ENCODE measurements around the gene OGDHL. TPM values are rescaled to one million over a fixed set of nuclear protein-coding genes. Genes with fewer than 3 reads are reported as not detected.
A peak's percentile ranks its signal among the peaks of the same experiment; 100 is the strongest.

Gene OGDHL
- 0.24 TPM for polyA plus RNA-seq (2013, experiment 1 of 2)
- polyA plus RNA-seq (2013, experiment 2 of 2): 0.24 TPM

- no peak within 1 kb of the TSS for H2BK120ac ChIP-seq (ENCODE audit: low read depth, low read length)
- no peak within 1 kb of the TSS for H2BK5ac ChIP-seq (ENCODE audit: low read length)
- no peak within 1 kb of the TSS for H3K14ac ChIP-seq (ENCODE audit: low read length)
- no peak within 1 kb of the TSS for H4K8ac ChIP-seq (ENCODE audit: low read depth, low read length)
- H3K79me1 ChIP-seq (ENCODE audit: low read depth, low read length): no peaks in the 10 kb centered on the region
- peak within 1 kb of the TSS; percentile 80 for H3K23ac ChIP-seq (ENCODE audit: low read depth, low read length, poor library complexity)
- H3K4me2 ChIP-seq (ENCODE audit: insufficient read depth, low read length, poor library complexity, severe bottlenecking): peak within 1 kb of the TSS; percentile 92
- no peak within 1 kb of the TSS for H2BK15ac ChIP-seq (ENCODE audit: low read length)
- H2BK12ac ChIP-seq (ENCODE audit: low read length): no peak within 1 kb of the TSS
- H3K36me3 ChIP-seq (replicated peaks in 1 of 2; ENCODE audit: control insufficient read depth in 2 of 2, insufficient read depth in 2 of 2, low read length in 2 of 2): no peaks in the 10 kb centered on the region
- DNase-seq (ENCODE audit: low spot score): peak; percentile 83
- peak within 1 kb of the TSS; percentile 13 for H3K9ac ChIP-seq (ENCODE audit: low read depth, low read length, poor library complexity)
- H2AK5ac ChIP-seq (ENCODE audit: low read depth, low read length): no peak within 1 kb of the TSS
- H3K4me1 ChIP-seq (ENCODE audit: control insufficient read depth in 2 of 2, insufficient read depth in 1 of 2, low read depth in 1 of 2, low read length in 2 of 2): peaks cover 2 to 3% of the 10 kb centered on the region in 2 donors
- H3K27me3 ChIP-seq (ENCODE audit: control insufficient read depth in 3 of 3, insufficient read depth in 3 of 3, low read depth in 1 of 3, low read length in 3 of 3): peaks cover 0 to 18% (median 14%) of the 10 kb centered on the region in 3 experiments
- peak within 1 kb of the TSS; percentile 99 for H2AFZ ChIP-seq (ENCODE audit: low read length)
- H3K4me3 ChIP-seq (ENCODE audit: low read length in 2 of 2): peak within 1 kb of the TSS; percentile 73 to 86
- H3K4ac ChIP-seq (ENCODE audit: low read length): no peak within 1 kb of the TSS
- no peak within 1 kb of the TSS for H3K27ac ChIP-seq (replicated peaks; ENCODE audit: low read length)
- no peak within 1 kb of the TSS for H4K91ac ChIP-seq (ENCODE audit: low read depth, low read length, poor library complexity)
- no CpG with 5 or more reads among the region's 81 CpGs for WGBS, 2 donors (ENCODE audit: extremely low coverage in 2 of 2, insufficient read length in 2 of 2, insufficient replicate concordance in 1 of 2)
- H3K18ac ChIP-seq (ENCODE audit: low read length): peak within 1 kb of the TSS; percentile 78
- H3K9me3 ChIP-seq (replicated peaks in 1 of 2; ENCODE audit: control insufficient read depth in 2 of 2, insufficient read depth in 1 of 2, low read depth in 1 of 2, low read length in 2 of 2): peaks cover 0 to 8% of the 10 kb centered on the region in 2 donors
These were observed at the start of gene OGDHL for GRCh38 chr10:49761789-49762565. Gene OGDHL (minus strand): TSS chr10:49762323. CDS start chr10:49758592, 3,731 bp downstream.

- no peaks in the 10 kb centered on the region for H3K36me3 ChIP-seq (replicated peaks in 1 of 2; ENCODE audit: control insufficient read depth in 2 of 2, insufficient read depth in 2 of 2, low read length in 2 of 2)
These were observed 41.9 kb upstream of the OGDHL start for GRCh38 chr10:49803988-49804387.

GRCh38 chr10:49798275-49798674 is 36.2 kb upstream of the OGDHL start:
- no peak for DNase-seq (ENCODE audit: low spot score)
- no peak overlapping the region for H2AFZ ChIP-seq (ENCODE audit: low read length)
- H4K91ac ChIP-seq (ENCODE audit: low read depth, low read length, poor library complexity): no peak overlapping the region
- H2AK5ac ChIP-seq (ENCODE audit: low read depth, low read length): no peak overlapping the region
- no peaks in the 10 kb centered on the region for H3K4me1 ChIP-seq (ENCODE audit: control insufficient read depth in 2 of 2, insufficient read depth in 1 of 2, low read depth in 1 of 2, low read length in 2 of 2)
- no peak overlapping the region for H2BK15ac ChIP-seq (ENCODE audit: low read length)
- H3K79me1 ChIP-seq (ENCODE audit: low read depth, low read length): no peaks in the 10 kb centered on the region
- H4K8ac ChIP-seq (ENCODE audit: low read depth, low read length): no peak overlapping the region
- H2BK12ac ChIP-seq (ENCODE audit: low read length): no peak overlapping the region
- H2BK5ac ChIP-seq (ENCODE audit: low read length): no peak overlapping the region
- WGBS, 2 donors (ENCODE audit: extremely low coverage in 2 of 2, insufficient read length in 2 of 2, insufficient replicate concordance in 1 of 2): no CpG with 5 or more reads among the region's 4 CpGs
- no peak overlapping the region for H2BK120ac ChIP-seq (ENCODE audit: low read depth, low read length)
- H3K4me2 ChIP-seq (ENCODE audit: insufficient read depth, low read length, poor library complexity, severe bottlenecking): no peak overlapping the region
- no peak overlapping the region for H3K4me3 ChIP-seq (ENCODE audit: low read length in 2 of 2)
- H3K27me3 ChIP-seq (ENCODE audit: control insufficient read depth in 3 of 3, insufficient read depth in 3 of 3, low read depth in 1 of 3, low read length in 3 of 3): no peaks in the 10 kb centered on the region
- H3K27ac ChIP-seq (replicated peaks; ENCODE audit: low read length): no peak overlapping the region
- H3K9ac ChIP-seq (ENCODE audit: low read depth, low read length, poor library complexity): no peak overlapping the region
- H3K4ac ChIP-seq (ENCODE audit: low read length): no peak overlapping the region
- no peak overlapping the region for H3K18ac ChIP-seq (ENCODE audit: low read length)
- H3K9me3 ChIP-seq (replicated peaks in 1 of 2; ENCODE audit: control insufficient read depth in 2 of 2, insufficient read depth in 1 of 2, low read depth in 1 of 2, low read length in 2 of 2): no peaks in the 10 kb centered on the region
- no peaks in the 10 kb centered on the region for H3K36me3 ChIP-seq (replicated peaks in 1 of 2; ENCODE audit: control insufficient read depth in 2 of 2, insufficient read depth in 2 of 2, low read length in 2 of 2)
- no peak overlapping the region for H3K14ac ChIP-seq (ENCODE audit: low read length)
- no peak overlapping the region for H3K23ac ChIP-seq (ENCODE audit: low read depth, low read length, poor library complexity)

More at GRCh38 chr10:49803988-49804387, 41.9 kb upstream of the OGDHL start:
- Histone ChIP-seq H4K91ac (ENCODE audit: low read depth, low read length, poor library complexity) (no peak overlapping the region), H3K4me1 (ENCODE audit: control insufficient read depth in 2 of 2, insufficient read depth in 1 of 2, low read depth in 1 of 2, low read length in 2 of 2) (no peaks in the 10 kb centered on the region), H4K8ac (ENCODE audit: low read depth, low read length) (no peak overlapping the region), H3K23ac (ENCODE audit: low read depth, low read length, poor library complexity) (no peak overlapping the region), H3K9ac (ENCODE audit: low read depth, low read length, poor library complexity) (no peak overlapping the region), H3K18ac (ENCODE audit: low read length) (no peak overlapping the region), H3K4me3 (ENCODE audit: low read length in 2 of 2) (no peak overlapping the region), H2BK15ac (ENCODE audit: low read length) (no peak overlapping the region), H2BK120ac (ENCODE audit: low read depth, low read length) (no peak overlapping the region), H2BK12ac (ENCODE audit: low read length) (no peak overlapping the region), H2BK5ac (ENCODE audit: low read length) (no peak overlapping the region), H3K27ac (replicated peaks; ENCODE audit: low read length) (no peak overlapping the region), H3K14ac (ENCODE audit: low read length) (no peak overlapping the region), H3K4me2 (ENCODE audit: insufficient read depth, low read length, poor library complexity, severe bottlenecking) (no peak overlapping the region), H3K79me1 (ENCODE audit: low read depth, low read length) (no peaks in the 10 kb centered on the region), H3K9me3 (replicated peaks in 1 of 2; ENCODE audit: control insufficient read depth in 2 of 2, insufficient read depth in 1 of 2, low read depth in 1 of 2, low read length in 2 of 2) (peaks cover 0 to 13% of the 10 kb centered on the region in 2 donors), H2AFZ (ENCODE audit: low read length) (no peak overlapping the region), H3K27me3 (ENCODE audit: control insufficient read depth in 3 of 3, insufficient read depth in 3 of 3, low read depth in 1 of 3, low read length in 3 of 3) (no peaks in the 10 kb centered on the region), H3K4ac (ENCODE audit: low read length) (no peak overlapping the region), H2AK5ac (ENCODE audit: low read depth, low read length) (no peak overlapping the region)
- no CpG with 5 or more reads among the region's 2 CpGs for whole genome bisulfite sequencing, 2 donors (ENCODE audit: extremely low coverage in 2 of 2, insufficient read length in 2 of 2, insufficient replicate concordance in 1 of 2)
- DNase-seq (ENCODE audit: low spot score): no peak

- no peak overlapping the region for H2BK120ac ChIP-seq (ENCODE audit: low read depth, low read length)
- no peak overlapping the region for H3K18ac ChIP-seq (ENCODE audit: low read length)
- H3K4me2 ChIP-seq (ENCODE audit: insufficient read depth, low read length, poor library complexity, severe bottlenecking): no peak overlapping the region
- H3K23ac ChIP-seq (ENCODE audit: low read depth, low read length, poor library complexity): no peak overlapping the region
- H3K14ac ChIP-seq (ENCODE audit: low read length): no peak overlapping the region
- no peaks in the 10 kb centered on the region for H3K79me1 ChIP-seq (ENCODE audit: low read depth, low read length)
- no peak overlapping the region for H4K8ac ChIP-seq (ENCODE audit: low read depth, low read length)
- no CpG with 5 or more reads among the region's 5 CpGs for WGBS, 2 donors (ENCODE audit: extremely low coverage in 2 of 2, insufficient read length in 2 of 2, insufficient replicate concordance in 1 of 2)
- no peak overlapping the region for H3K27ac ChIP-seq (replicated peaks; ENCODE audit: low read length)
- H2BK12ac ChIP-seq (ENCODE audit: low read length): no peak overlapping the region
- no peak overlapping the region for H3K4ac ChIP-seq (ENCODE audit: low read length)
- H4K91ac ChIP-seq (ENCODE audit: low read depth, low read length, poor library complexity): no peak overlapping the region
- no peaks in the 10 kb centered on the region for H3K9me3 ChIP-seq (replicated peaks in 1 of 2; ENCODE audit: control insufficient read depth in 2 of 2, insufficient read depth in 1 of 2, low read depth in 1 of 2, low read length in 2 of 2)
- H2AFZ ChIP-seq (ENCODE audit: low read length): no peak overlapping the region
- no peak overlapping the region for H2AK5ac ChIP-seq (ENCODE audit: low read depth, low read length)
- no peaks in the 10 kb centered on the region for H3K27me3 ChIP-seq (ENCODE audit: control insufficient read depth in 3 of 3, insufficient read depth in 3 of 3, low read depth in 1 of 3, low read length in 3 of 3)
- no peak for DNase-seq (ENCODE audit: low spot score)
- H2BK15ac ChIP-seq (ENCODE audit: low read length): no peak overlapping the region
- no peak overlapping the region for H2BK5ac ChIP-seq (ENCODE audit: low read length)
- no peak overlapping the region for H3K9ac ChIP-seq (ENCODE audit: low read depth, low read length, poor library complexity)
- H3K4me3 ChIP-seq (ENCODE audit: low read length in 2 of 2): no peak overlapping the region
- no peaks in the 10 kb centered on the region for H3K4me1 ChIP-seq (ENCODE audit: control insufficient read depth in 2 of 2, insufficient read depth in 1 of 2, low read depth in 1 of 2, low read length in 2 of 2)
- H3K36me3 ChIP-seq (replicated peaks in 1 of 2; ENCODE audit: control insufficient read depth in 2 of 2, insufficient read depth in 2 of 2, low read length in 2 of 2): no peaks in the 10 kb centered on the region
These were observed 29.0 kb upstream of the OGDHL start for GRCh38 chr10:49791100-49791499.
